ENCODE data around the gene CACNA2D2.

DNA sequence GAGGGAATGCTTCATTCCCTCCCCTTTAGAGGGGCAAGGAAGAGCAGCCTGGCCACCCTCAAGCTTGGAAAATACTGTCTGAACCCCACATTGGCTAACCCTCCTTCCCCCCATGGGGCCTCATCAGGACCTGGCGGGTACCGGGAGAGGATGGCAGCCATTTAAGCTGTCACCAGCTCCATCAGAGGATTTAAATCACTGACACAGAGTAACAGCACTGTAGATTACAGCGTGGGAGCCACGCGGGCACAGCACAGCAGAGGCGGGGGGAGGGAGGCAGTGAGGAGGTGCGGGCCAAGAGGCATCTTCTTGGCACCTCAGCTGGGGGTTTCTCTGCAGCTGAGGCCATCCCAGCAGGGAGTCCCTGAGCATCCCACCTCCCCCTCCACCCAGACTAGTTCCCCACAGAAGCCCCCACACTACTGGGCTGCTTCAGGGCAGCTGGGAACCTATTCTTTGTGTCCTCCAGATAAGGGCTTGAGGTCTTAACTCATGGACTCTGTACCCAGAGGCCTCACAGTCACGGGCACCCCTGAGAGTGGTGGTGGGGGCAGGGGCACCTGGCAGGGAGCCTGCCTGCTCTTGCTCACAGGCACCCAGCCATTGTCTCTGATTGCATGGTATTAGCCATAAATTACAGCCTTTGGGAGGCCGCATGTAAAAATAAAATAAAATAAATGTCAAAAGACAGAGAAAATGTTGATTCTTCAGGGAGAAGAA, 21.9 kb upstream of the CACNA2D2 start:
- TF ChIP-seq POLR2AphosphoS5 (IDR thresholded peaks at IDR 0.05; ENCODE audit: low read depth, low read length) (no peak), EZH2 (IDR thresholded peaks at IDR 0.05; ENCODE audit: low read depth, low read length, severe bottlenecking) (no peak), EP300 (IDR thresholded peaks at IDR 0.05; ENCODE audit: borderline replicate concordance in 1 of 2, low read depth in 2 of 2, low read length in 2 of 2) (no peak), RFX5 (IDR thresholded peaks at IDR 0.05; ENCODE audit: borderline replicate concordance, low read depth, low read length) (no peak)

All from H1 (cell line).